Coronary artery (tissue), 2 donors: ENCODE data around the gene CYP17A1.

Source experiments
- DNase-seq: peaks from one replicate; pipeline ENCODE4 v3.0.0-alpha.2; 2017; ENCODE audit warnings: low spot score
- H3K27ac ChIP-seq, 2 donors: fragments of 200-600 bp; sonication (generic); one replicate each; pipeline ENCODE4 v1.5.1; 2016 to 2019
- H3K4me3 ChIP-seq: fragments of 200-600 bp; sonication (generic); 2 replicates; pipeline ENCODE4 v1.5.1; 2016; ENCODE audit warnings: mild to moderate bottlenecking, moderate library complexity
- TF ChIP-seq, protein P1 (sequence below): fragments of 200-600 bp; sonication (generic); IDR thresholded peaks from one replicate; pipeline ENCODE4 v1.5.1; 2019; ENCODE audit warnings: antibody characterized with exemption

The CYP17A1 gene

DNA sequence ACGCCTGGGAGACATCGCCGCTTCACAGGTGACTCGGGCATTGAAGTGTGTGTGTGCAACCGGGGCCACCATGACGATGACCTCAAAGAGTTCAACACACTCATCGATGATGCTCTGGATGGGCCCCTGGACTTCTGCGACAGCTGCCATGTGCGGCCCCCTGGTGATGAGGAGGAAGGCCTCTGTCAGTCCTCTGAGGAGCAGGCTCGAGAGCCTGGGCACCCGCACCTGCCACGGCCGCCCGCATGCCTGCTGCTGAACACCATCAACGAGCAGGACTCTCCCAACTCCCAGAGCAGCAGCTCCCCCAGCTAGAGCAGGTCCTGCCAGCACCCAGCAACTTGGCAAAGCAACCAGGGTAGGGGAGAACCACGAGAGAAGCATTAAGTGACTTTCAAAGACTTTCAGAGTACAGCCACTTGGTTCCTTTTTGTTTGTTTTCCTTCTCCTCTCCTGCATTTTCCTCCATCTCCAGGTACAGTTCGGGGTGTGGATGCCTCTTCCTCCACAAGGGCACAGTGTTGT is 24.1 kb downstream of the CYP17A1 start:
- no peak overlapping the region for H3K4me3 ChIP-seq
- no peak for DNase-seq
- TF ChIP-seq, protein P1, sequence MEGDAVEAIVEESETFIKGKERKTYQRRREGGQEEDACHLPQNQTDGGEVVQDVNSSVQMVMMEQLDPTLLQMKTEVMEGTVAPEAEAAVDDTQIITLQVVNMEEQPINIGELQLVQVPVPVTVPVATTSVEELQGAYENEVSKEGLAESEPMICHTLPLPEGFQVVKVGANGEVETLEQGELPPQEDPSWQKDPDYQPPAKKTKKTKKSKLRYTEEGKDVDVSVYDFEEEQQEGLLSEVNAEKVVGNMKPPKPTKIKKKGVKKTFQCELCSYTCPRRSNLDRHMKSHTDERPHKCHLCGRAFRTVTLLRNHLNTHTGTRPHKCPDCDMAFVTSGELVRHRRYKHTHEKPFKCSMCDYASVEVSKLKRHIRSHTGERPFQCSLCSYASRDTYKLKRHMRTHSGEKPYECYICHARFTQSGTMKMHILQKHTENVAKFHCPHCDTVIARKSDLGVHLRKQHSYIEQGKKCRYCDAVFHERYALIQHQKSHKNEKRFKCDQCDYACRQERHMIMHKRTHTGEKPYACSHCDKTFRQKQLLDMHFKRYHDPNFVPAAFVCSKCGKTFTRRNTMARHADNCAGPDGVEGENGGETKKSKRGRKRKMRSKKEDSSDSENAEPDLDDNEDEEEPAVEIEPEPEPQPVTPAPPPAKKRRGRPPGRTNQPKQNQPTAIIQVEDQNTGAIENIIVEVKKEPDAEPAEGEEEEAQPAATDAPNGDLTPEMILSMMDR: no peak
- peak overlapping the region; percentile 95 to 97 for H3K27ac ChIP-seq

DNA sequence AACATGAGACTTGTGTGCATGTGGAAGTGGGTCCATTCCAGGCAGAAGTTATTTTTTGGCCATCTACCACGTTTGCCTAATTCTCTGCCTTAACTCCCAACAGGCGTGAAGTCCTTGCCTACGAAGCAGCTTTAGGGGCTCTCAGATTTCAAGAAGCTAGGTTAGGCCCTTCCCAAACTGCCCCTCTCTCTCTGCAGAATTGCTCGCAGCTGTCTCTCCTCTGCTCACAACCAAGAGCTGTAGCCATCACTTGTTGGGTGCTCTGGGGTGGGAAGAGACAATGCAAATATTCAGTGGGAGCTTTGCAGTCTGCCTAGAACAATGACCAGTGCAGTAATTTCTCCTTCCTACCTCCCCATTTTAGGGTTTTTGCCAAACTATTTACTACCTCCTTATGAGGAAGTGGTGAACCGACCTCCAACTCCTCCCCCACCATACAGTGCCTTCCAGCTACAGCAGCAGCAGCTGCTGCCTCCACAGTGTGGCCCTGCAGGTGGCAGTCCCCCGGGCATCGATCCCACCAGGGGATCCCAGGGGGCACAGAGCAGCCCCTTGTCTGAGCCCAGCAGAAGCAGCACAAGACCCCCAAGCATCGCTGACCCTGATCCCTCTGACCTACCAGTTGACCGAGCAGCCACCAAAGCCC is 24.9 kb downstream of the CYP17A1 start:
- Histone ChIP-seq H3K27ac (peak overlapping the region; percentile 95 to 97), H3K4me3 (no peak overlapping the region)
- TF ChIP-seq, protein P1: no peak
- DNase-seq: no peak

DNA sequence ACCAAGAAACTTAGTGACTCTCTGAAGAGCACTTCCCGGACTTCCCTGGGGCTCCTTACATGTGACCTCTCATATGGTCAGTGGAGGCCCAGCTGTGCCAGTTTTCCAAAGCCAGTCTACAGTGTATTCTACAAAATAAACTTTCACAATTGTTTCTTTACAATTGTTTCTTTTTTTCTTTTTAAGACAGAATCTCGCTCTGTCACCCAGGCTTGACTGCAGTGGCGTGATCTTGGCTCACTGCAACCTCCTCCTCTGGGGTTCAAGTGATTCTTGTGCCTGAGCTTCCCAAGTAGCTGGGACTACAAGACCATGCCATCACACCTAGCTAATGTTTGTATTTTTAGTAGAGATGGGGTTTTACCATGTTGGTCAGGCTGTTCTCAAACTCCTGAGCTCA is 25.9 kb downstream of the CYP17A1 start:
- no peak overlapping the region for H3K27ac ChIP-seq

DNA sequence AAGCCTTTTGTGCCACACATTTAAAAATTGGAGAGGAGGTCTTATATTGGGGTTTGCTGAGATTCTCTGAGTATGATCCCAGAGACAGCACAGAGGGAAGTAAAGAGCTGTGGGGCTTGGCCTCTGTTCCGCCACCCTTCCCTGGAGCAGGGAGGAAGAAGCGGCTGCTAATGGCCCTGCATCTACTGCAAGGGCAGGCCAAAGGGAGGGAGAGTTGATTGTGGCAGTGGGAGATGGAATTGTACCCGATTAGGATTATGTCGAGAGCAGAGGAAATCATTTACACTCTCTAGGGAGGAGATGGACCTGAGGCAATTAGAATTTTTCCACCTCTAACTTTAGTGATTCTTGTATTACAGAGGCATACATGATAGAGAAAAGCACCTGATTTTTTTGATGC is 28.8 kb downstream of the CYP17A1 start:
- Histone ChIP-seq H3K27ac (no peak overlapping the region), H3K4me3 (no peak overlapping the region)
- TF ChIP-seq, protein P1: no peak
- no peak for DNase-seq

More for the DNA sequence above, 25.9 kb downstream of the CYP17A1 start:
- DNase-seq: no peak
- TF ChIP-seq, protein P1: no peak
- H3K4me3 ChIP-seq: no peak overlapping the region

DNA sequence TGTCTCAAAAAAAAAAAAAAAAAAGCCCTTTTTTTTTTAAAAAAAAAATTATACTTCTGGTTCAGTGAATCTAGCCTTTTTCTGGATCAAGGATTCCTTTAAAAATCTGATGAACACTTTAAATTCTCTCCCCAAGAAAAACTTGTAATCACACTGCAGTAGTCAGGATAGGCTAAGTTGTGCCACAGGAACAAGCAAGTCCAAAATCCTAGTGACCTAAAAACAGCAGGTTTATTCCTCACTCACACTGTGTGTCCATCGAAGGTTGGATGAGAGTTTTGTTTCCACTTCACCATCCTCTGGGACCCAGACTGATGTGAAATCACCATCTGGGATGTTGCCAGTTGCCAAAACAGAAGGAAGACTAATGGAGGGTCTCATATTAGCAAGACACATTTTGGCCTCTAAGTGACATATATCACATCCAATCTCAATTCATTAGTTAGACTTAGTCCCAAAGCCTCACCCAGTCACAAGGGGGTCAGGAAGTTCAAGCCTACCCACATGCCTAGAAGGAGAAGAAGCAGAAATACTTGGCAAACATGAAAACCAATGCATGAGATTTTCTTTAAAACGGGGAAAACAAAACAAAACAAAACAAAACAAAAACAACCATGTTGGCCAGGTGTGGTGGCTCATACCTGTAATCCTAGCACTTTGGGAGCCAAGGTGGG is 32.7 kb downstream of the CYP17A1 start:
- Histone ChIP-seq H3K27ac (peak overlapping the region in 1 of 2 donors; percentile 25), H3K4me3 (no peak overlapping the region)
- no peak for DNase-seq
- TF ChIP-seq, protein P1: no peak

DNA sequence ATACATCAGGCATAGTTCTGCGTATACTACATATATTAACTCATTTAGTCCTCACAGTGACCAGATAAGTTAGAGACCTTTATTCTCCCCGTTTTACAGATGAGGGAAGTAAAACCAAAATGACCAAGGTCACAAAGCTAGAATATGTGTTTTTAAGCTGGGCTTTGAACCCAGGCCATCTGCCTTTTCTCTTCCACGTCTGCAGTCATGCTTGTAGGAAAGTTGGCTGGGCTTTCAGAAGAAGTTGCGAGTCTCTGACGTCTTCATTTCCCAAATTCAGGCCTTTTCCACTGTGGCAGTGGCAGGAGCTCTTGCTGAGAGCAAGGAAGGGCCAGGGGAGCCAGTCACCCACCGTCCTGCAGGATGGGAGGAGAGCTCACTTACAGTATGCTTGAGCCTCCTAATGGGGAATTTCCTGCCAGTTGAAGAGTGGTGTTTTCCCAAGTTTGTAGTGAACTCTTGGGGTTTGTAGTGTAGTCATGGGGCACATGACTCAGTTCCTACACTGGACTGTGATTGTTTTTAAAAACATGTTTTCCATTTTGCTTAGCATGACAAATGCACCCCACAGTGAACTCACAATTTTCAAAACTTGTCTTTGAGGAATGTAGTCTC is 34.2 kb downstream of the CYP17A1 start:
- TF ChIP-seq, protein P1: no peak
- H3K27ac ChIP-seq: peak overlapping the region; percentile 82 to 84
- peak; percentile 88 for DNase-seq
- H3K4me3 ChIP-seq: no peak overlapping the region
